DOHH2 (cell line): ENCODE measurements around the gene TLR2.

Source experiments
- CTCF ChIP-seq: fragments of 200-600 bp; sonication (generic); IDR thresholded peaks from one replicate; pipeline ENCODE4 v1.5.1; 2014; ENCODE audit warnings: antibody characterized with exemption, mild to moderate bottlenecking, low read depth, low read length; ENCODE audit not compliant: poor library complexity, severe bottlenecking
- EZH2phosphoT487 ChIP-seq: fragments of 200-600 bp; sonication (generic); IDR thresholded peaks from 2 replicates; pipeline ENCODE4 v1.6.1; 2017; ENCODE audit warnings: borderline replicate concordance, mild to moderate bottlenecking, antibody characterized with exemption, low read length, moderate library complexity, mixed read lengths

- TF ChIP-seq CTCF, result peak; percentile 82
- no peak for TF ChIP-seq EZH2phosphoT487
These were observed 38.9 kb upstream of the TLR2 start for GRCh38 chr4:153645183-153645582.
